ENCODE results near the gene SMARCD3. TPM values are rescaled to one million over a fixed set of nuclear protein-coding genes. Genes with fewer than 3 reads are reported as not detected.

The SMARCD3 gene
- total RNA-seq, 2 donors from 2014 or later = 35.6 to 108 TPM

- DNase-seq (ENCODE audit: low spot score) = no peak
- no peak overlapping the region for H3K4me3 ChIP-seq
- TF ChIP-seq POLR2A (IDR thresholded peaks at IDR 0.05) (no peak), CTCF (IDR thresholded peaks at IDR 0.05) (no peak), POLR2AphosphoS5 (IDR thresholded peaks at IDR 0.05) (no peak)
- no peak overlapping the region for H3K27ac ChIP-seq
- H3K27me3 ChIP-seq (replicated peaks; ENCODE audit: insufficient read depth) = no peaks in the 10 kb centered on the region
- intact Hi-C loops (cut with DNase I) = no loop called here
- no peaks in the 10 kb centered on the region for H3K4me1 ChIP-seq (replicated peaks)
- 67% methylated on average over 9 of the region's 9 CpGs for WGBS
- H3K36me3 ChIP-seq = no peaks in the 10 kb centered on the region
- no peaks in the 10 kb centered on the region for H3K9me3 ChIP-seq
Measured at GRCh38 chr7:151208253-151208862, 40.1 kb downstream of the SMARCD3 start.

DNA sequence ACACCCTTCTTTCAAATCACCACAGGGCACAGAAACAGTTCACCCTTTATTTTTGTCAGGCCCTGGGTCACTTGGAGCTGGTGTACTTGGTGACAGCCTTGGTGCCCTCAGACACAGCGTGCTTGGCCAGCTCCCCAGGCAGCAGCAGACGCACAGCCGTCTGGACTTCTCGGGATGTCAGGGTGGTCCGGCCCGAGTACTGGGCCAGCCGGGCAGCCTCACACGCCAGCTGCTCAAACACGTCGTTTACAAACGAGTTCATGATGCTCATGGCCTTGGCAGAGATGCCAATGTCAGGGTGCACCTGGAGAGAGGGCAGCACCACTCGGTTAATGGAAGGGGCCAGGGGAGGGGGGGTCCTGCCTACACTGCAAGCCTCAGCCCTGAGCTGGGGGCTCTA, 40.7 kb downstream of the SMARCD3 start:
- Histone ChIP-seq H3K27me3 (replicated peaks; ENCODE audit: insufficient read depth) (no peaks in the 10 kb centered on the region), H3K4me3 (no peak overlapping the region), H3K9me3 (no peaks in the 10 kb centered on the region), H3K27ac (no peak overlapping the region), H3K4me1 (replicated peaks) (no peaks in the 10 kb centered on the region), H3K36me3 (no peaks in the 10 kb centered on the region)
- TF ChIP-seq POLR2AphosphoS5 (IDR thresholded peaks at IDR 0.05) = no peak
- TF ChIP-seq CTCF (IDR thresholded peaks at IDR 0.05) = no peak
- TF ChIP-seq POLR2A (IDR thresholded peaks at IDR 0.05) = no peak
- intact Hi-C loops (cut with DNase I) = no loop called here
- no peak for DNase-seq (ENCODE audit: low spot score)
- 45% methylated on average over 12 of the region's 12 CpGs for WGBS

DNA sequence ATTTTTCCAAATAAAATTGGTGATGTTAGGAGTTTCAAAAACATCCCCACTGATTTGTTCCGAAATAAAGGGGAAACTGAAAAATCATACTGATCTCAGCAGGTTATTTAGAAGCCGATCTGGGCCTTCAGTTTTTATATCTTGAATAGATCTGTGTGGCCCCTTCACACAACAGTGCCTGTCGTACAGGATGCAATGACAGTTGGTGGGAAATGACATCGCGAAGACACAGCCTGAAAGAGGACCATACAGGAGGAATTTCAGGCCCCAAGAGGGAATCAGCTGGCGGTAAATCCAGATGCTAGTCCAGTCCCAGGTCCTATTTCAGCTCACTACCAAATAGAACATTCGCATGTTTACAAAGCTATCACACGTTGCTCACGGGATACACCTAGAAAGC, 41.2 kb downstream of the SMARCD3 start:
- DNase-seq (ENCODE audit: low spot score) = no peak

GRCh38 chr7:151206914-151207313, 41.6 kb downstream of the SMARCD3 start:
- no peak overlapping the region for H3K4me3 ChIP-seq
- 40% methylated on average over 9 of the region's 9 CpGs for WGBS
- TF ChIP-seq CTCF (IDR thresholded peaks at IDR 0.05) (no peak), POLR2A (IDR thresholded peaks at IDR 0.05) (no peak), POLR2AphosphoS5 (IDR thresholded peaks at IDR 0.05) (no peak)

More for the DNA sequence above, 41.2 kb downstream of the SMARCD3 start:
- 57% methylated on average over 9 of the region's 9 CpGs for WGBS
- Histone ChIP-seq H3K27me3 (replicated peaks; ENCODE audit: insufficient read depth) (no peaks in the 10 kb centered on the region), H3K9me3 (no peaks in the 10 kb centered on the region), H3K36me3 (no peaks in the 10 kb centered on the region), H3K4me3 (no peak overlapping the region), H3K27ac (no peak overlapping the region), H3K4me1 (replicated peaks) (no peaks in the 10 kb centered on the region)
- intact Hi-C loops (cut with DNase I) = no loop called here
- no peak for TF ChIP-seq POLR2AphosphoS5 (IDR thresholded peaks at IDR 0.05)
- TF ChIP-seq CTCF (IDR thresholded peaks at IDR 0.05) = no peak
- no peak for TF ChIP-seq POLR2A (IDR thresholded peaks at IDR 0.05)

GRCh38 chr7:151205730-151206129, 42.8 kb downstream of the SMARCD3 start:
- WGBS = 80% methylated on average over 6 of the region's 6 CpGs
- intact Hi-C loops (cut with DNase I) = no loop called here
- no peaks in the 10 kb centered on the region for H3K27me3 ChIP-seq (replicated peaks; ENCODE audit: insufficient read depth)

More at GRCh38 chr7:151206914-151207313, 41.6 kb downstream of the SMARCD3 start:
- H3K27me3 ChIP-seq (replicated peaks; ENCODE audit: insufficient read depth) = no peaks in the 10 kb centered on the region
- intact Hi-C loops (cut with DNase I) = no loop called here
- H3K9me3 ChIP-seq = no peaks in the 10 kb centered on the region
- H3K36me3 ChIP-seq = no peaks in the 10 kb centered on the region
- no peaks in the 10 kb centered on the region for H3K4me1 ChIP-seq (replicated peaks)
- DNase-seq (ENCODE audit: low spot score) = no peak
- H3K27ac ChIP-seq = no peak overlapping the region

More at GRCh38 chr7:151205730-151206129, 42.8 kb downstream of the SMARCD3 start:
- Histone ChIP-seq H3K36me3 (no peaks in the 10 kb centered on the region), H3K27ac (no peak overlapping the region), H3K9me3 (no peaks in the 10 kb centered on the region), H3K4me3 (no peak overlapping the region), H3K4me1 (replicated peaks) (no peaks in the 10 kb centered on the region)
- no peak for DNase-seq (ENCODE audit: low spot score)
- no peak for TF ChIP-seq POLR2AphosphoS5 (IDR thresholded peaks at IDR 0.05)
- TF ChIP-seq POLR2A (IDR thresholded peaks at IDR 0.05) = no peak
- TF ChIP-seq CTCF (IDR thresholded peaks at IDR 0.05) = no peak

All from prostate gland (tissue), 2 donors.